Prostate gland (tissue), 2 donors: ENCODE data around the gene BRD1.

ENCODE experiments used
- CTCF ChIP-seq, 4 experiments: fragments of 200-600 bp in 2 of 4; fragments of 450-650 bp in 2 of 4; sonication (generic) in 2 of 4; IDR thresholded peaks; 1 replicate in 3 of 4; 2 replicates in 1 of 4; pipeline ENCODE4 v1.5.1; 2016 to 2019; ENCODE audit warnings: antibody characterized with exemption in 4 of 4, mild to moderate bottlenecking in 2 of 4, moderate library complexity in 2 of 4
- POLR2A ChIP-seq: fragments of 450-650 bp; IDR thresholded peaks from one replicate; pipeline ENCODE4 v1.6.1; 2016; ENCODE audit warnings: antibody characterized with exemption, mild to moderate bottlenecking

- TF ChIP-seq CTCF (IDR thresholded peaks at IDR 0.05) (no peak), POLR2A (no peak)
Observed at GRCh38 chr22:49777569-49778249, 50.0 kb downstream of the BRD1 start.
